ENCODE data around the gene RBM6.
A peak's percentile ranks its signal among the peaks of the same experiment; 100 is the strongest.
"Not testable (repeated sequence)": the region's sequence is repeated elsewhere in the genome, so short reads cannot be mapped to it uniquely, and the experiment has no call there.

RBM6 gene

DNA sequence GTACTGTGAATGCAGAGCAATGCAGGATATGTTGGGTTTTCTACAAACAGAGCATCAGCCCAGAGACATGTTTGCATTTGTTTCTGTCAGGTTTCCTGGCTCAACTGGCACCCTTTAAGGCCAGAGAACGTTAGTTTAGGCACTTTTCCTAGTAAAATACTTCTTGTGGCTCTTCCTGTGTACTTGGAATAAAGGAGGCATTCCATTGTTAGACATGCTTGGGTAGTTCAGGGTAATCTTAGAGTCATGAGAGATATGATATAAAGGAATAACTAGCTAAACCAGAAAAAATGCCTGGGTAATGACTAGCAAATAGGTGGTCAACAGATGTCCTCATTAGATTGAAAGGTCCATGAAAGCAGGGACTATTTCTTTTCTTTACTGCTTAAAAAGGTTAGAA lies 88.4 kb downstream of the RBM6 start (continued):
- TF ChIP-seq, protein P1, sequence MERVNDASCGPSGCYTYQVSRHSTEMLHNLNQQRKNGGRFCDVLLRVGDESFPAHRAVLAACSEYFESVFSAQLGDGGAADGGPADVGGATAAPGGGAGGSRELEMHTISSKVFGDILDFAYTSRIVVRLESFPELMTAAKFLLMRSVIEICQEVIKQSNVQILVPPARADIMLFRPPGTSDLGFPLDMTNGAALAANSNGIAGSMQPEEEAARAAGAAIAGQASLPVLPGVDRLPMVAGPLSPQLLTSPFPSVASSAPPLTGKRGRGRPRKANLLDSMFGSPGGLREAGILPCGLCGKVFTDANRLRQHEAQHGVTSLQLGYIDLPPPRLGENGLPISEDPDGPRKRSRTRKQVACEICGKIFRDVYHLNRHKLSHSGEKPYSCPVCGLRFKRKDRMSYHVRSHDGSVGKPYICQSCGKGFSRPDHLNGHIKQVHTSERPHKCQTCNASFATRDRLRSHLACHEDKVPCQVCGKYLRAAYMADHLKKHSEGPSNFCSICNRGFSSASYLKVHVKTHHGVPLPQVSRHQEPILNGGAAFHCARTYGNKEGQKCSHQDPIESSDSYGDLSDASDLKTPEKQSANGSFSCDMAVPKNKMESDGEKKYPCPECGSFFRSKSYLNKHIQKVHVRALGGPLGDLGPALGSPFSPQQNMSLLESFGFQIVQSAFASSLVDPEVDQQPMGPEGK (tag by site-specific recombination; IDR thresholded peaks at IDR 0.05) = no peak
- TF ChIP-seq ZBTB8A (tag by site-specific recombination; IDR thresholded peaks at IDR 0.05) (no peak), ZNF121 (tag by site-specific recombination; IDR thresholded peaks at IDR 0.05) (no peak)
- TF ChIP-seq, protein P2, sequence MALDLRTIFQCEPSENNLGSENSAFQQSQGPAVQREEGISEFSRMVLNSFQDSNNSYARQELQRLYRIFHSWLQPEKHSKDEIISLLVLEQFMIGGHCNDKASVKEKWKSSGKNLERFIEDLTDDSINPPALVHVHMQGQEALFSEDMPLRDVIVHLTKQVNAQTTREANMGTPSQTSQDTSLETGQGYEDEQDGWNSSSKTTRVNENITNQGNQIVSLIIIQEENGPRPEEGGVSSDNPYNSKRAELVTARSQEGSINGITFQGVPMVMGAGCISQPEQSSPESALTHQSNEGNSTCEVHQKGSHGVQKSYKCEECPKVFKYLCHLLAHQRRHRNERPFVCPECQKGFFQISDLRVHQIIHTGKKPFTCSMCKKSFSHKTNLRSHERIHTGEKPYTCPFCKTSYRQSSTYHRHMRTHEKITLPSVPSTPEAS (tag by site-specific recombination; IDR thresholded peaks at IDR 0.05) = no peak

DNA sequence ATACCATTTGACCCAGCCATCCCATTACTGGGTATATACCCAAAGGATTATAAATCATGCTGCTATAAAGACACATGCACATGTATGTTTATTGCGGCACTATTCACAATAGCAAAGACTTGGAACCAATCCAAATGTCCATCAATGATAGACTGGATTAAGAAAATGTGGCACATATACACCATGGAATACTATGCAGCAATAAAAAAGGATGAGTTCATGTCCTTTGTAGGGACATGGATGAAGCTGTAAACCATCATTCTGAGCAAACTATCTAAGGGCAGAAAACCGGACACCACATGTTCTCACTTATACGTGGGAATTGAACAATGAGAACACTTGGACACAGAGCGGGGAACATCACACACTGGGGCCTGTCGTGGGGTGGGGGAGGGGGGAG lies 91.3 kb downstream of the RBM6 start:
- H3K4me3 ChIP-seq (ENCODE audit: low read depth, low read length); H3K36me3 ChIP-seq (ENCODE audit: control insufficient read depth in 2 of 2, insufficient read depth in 1 of 2, low read length in 2 of 2); H3K9me3 ChIP-seq (ENCODE audit: control insufficient read depth, insufficient read depth, low read depth, low read length); CTCF ChIA-PET; H3K27ac ChIP-seq (ENCODE audit: extremely low read depth, low read depth, low read length); H3K4me1 ChIP-seq (ENCODE audit: control insufficient read depth, insufficient read depth, low read length): not testable (repeated sequence)
- POLR2A ChIA-PET = interaction anchor here (0.7 kb wide), 1 partner anchor 37 kb away, joined by 3 read pairs; no protein-coding TSS in a partner anchor
- TF ChIP-seq ZNF146 (tag by site-specific recombination; IDR thresholded peaks at IDR 0.05) = peak; percentile 92

DNA sequence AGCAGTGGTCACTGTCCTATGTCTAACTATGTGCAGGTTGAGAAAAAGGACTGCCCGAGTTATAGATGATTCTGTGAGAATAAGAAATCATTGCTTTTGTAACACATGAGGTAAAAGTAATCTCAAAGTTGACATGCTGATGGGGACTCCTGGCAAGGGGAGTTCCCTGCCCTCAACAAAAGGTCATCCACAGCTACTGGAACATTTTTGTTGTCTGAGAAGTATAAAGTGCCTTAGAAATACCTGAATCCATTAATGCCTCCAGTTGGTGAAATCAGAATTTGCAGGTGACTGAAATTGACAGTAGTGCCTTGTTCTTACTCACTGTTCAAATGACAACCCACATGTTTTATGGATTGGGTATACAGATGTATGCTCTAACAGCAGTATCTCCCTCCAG lies 105.0 kb downstream of the RBM6 start:
- POLR2A ChIA-PET = no interaction called here
- CTCF ChIA-PET = no interaction called here
- Histone ChIP-seq H3K36me3 (ENCODE audit: control insufficient read depth in 2 of 2, insufficient read depth in 1 of 2, low read length in 2 of 2) (peaks cover 4 to 30% of the 10 kb centered on the region in 2 experiments; a peak in 2 of 3 replicates), H3K9me3 (ENCODE audit: control insufficient read depth, insufficient read depth, low read depth, low read length) (no peaks in the 10 kb centered on the region), H3K4me3 (ENCODE audit: low read depth, low read length) (no peak overlapping the region), H3K27ac (ENCODE audit: extremely low read depth, low read depth, low read length) (no peak overlapping the region), H3K4me1 (ENCODE audit: control insufficient read depth, insufficient read depth, low read length) (no peaks in the 10 kb centered on the region)
- TF ChIP-seq ZBTB48 (tag by site-specific recombination; IDR thresholded peaks at IDR 0.05) (no peak), GLI4 (tag by site-specific recombination; IDR thresholded peaks at IDR 0.05) (no peak)
- TF ChIP-seq, protein P3, sequence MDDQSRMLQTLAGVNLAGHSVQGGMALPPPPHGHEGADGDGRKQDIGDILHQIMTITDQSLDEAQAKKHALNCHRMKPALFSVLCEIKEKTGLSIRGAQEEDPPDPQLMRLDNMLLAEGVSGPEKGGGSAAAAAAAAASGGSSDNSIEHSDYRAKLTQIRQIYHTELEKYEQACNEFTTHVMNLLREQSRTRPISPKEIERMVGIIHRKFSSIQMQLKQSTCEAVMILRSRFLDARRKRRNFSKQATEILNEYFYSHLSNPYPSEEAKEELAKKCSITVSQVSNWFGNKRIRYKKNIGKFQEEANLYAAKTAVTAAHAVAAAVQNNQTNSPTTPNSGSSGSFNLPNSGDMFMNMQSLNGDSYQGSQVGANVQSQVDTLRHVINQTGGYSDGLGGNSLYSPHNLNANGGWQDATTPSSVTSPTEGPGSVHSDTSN (CRISPR knock-in tag; IDR thresholded peaks at IDR 0.05) = no peak

DNA sequence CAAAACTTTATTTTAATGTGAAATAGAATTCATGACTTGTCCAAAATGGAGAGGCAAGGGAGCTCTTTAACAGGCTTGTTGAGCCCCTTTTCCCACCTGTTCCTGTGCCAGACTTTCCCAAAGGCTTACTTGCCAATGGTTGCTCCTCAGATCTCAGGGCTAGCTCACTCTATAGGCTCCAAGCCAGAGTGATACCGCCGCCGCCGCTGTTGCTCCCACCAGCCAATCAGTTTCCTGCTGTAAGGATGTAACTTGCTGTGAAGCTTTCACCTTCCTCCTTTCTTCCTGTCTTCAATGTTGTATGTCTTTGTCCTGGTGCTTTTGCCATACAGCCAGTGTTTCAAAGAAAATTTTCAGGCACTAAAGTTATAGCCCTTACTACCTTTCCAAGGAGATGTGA lies 107.5 kb downstream of the RBM6 start:
- Histone ChIP-seq H3K36me3 (ENCODE audit: control insufficient read depth in 2 of 2, insufficient read depth in 1 of 2, low read length in 2 of 2) (peaks cover 4 to 49% of the 10 kb centered on the region in 2 experiments; a peak in 2 of 3 replicates), H3K4me1 (ENCODE audit: control insufficient read depth, insufficient read depth, low read length) (no peaks in the 10 kb centered on the region), H3K4me3 (ENCODE audit: low read depth, low read length) (no peak overlapping the region), H3K27ac (ENCODE audit: extremely low read depth, low read depth, low read length) (no peak overlapping the region), H3K9me3 (ENCODE audit: control insufficient read depth, insufficient read depth, low read depth, low read length) (no peaks in the 10 kb centered on the region)
- POLR2A ChIA-PET = no interaction called here
- TF ChIP-seq ZNF16 (tag by site-specific recombination; IDR thresholded peaks at IDR 0.05; ENCODE audit: low read depth) (no peak), ZNF266 (tag by site-specific recombination; IDR thresholded peaks at IDR 0.05; ENCODE audit: low read depth) (no peak), GLIS2 (tag by site-specific recombination; IDR thresholded peaks at IDR 0.05) (no peak), ZNF157 (tag by site-specific recombination; IDR thresholded peaks at IDR 0.05) (no peak)
- TF ChIP-seq, protein P4, sequence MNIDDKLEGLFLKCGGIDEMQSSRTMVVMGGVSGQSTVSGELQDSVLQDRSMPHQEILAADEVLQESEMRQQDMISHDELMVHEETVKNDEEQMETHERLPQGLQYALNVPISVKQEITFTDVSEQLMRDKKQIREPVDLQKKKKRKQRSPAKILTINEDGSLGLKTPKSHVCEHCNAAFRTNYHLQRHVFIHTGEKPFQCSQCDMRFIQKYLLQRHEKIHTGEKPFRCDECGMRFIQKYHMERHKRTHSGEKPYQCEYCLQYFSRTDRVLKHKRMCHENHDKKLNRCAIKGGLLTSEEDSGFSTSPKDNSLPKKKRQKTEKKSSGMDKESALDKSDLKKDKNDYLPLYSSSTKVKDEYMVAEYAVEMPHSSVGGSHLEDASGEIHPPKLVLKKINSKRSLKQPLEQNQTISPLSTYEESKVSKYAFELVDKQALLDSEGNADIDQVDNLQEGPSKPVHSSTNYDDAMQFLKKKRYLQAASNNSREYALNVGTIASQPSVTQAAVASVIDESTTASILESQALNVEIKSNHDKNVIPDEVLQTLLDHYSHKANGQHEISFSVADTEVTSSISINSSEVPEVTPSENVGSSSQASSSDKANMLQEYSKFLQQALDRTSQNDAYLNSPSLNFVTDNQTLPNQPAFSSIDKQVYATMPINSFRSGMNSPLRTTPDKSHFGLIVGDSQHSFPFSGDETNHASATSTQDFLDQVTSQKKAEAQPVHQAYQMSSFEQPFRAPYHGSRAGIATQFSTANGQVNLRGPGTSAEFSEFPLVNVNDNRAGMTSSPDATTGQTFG (tag by site-specific recombination; IDR thresholded peaks at IDR 0.05; ENCODE audit: borderline replicate concordance) = no peak
- CTCF ChIA-PET = no interaction called here

Measured in HEK293 (cell line).